ENCODE measurements around the gene SP2.

DNA sequence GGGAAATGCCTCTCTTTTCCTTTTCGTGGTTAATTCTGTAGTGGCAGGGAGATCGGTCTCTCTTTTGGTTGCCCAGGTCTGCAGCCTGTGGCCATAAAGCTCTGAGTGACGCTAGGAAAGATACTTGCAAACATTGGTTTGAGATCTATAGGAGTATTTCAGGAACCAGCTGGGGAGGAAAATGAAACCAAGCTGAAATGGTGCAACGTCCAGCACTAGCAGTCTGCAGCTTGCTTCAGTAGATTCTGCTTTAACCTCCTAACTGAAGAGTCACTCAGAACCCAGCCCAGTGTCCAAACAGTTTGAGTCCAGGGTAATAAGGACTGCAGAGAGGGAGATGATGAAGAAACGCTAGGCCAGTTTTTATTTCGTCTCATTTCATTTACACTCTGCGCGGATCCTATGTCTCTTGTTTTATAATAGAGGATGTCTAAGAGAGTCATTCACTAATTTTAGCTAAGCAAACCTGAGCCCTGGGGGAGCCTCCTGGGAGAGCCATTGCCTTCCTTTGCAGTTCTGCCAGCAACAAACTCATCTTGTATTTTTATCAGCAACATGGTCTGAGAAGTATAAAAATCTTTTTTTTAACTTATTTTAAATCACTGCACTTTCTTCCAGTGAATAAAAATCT, 12.0 kb downstream of the SP2 start:
- TF ChIP-seq CTCF (IDR thresholded peaks at IDR 0.05; ENCODE audit: low read length) (no peak), EZH2 (optimal IDR thresholded peaks at IDR 0.05; ENCODE audit: low read depth, low read length) (no peak), EZH2phosphoT487 (IDR thresholded peaks at IDR 0.05; ENCODE audit: low read length) (no peak)
